Spleen (tissue), 11 donors: ENCODE measurements around the gene COX5B. TPM values are rescaled to one million over a fixed set of nuclear protein-coding genes. Genes with fewer than 3 reads are reported as not detected.
"Not testable (repeated sequence)": the region's sequence is repeated elsewhere in the genome, so short reads cannot be mapped to it uniquely, and the experiment has no call there.

Source experiments
- DNase-seq: peaks from one replicate; pipeline ENCODE4 v3.0.0-alpha.2; 2020
- H3K27ac ChIP-seq, 8 donors: fragments of 200-600 bp; sonication (generic) in 7 of 8; 1 replicate in 4 of 8; 2 replicates in 4 of 8; pipeline versions ENCODE4 v1.5.0 to v1.8.0; 2016 to 2021; ENCODE audit warnings: inconsistent platforms in 4 of 8, mild to moderate bottlenecking in 4 of 8, moderate library complexity in 1 of 8
- H3K27me3 ChIP-seq, 7 donors: fragments of 200-600 bp; sonication (generic) in 6 of 7; replicated peaks in 1 of 7; 1 replicate in 4 of 7; 2 replicates in 3 of 7; pipeline versions ENCODE4 v1.5.0 to v1.8.0; 2016 to 2021; ENCODE audit warnings: inconsistent platforms in 3 of 7, mild to moderate bottlenecking in 1 of 7
- H3K36me3 ChIP-seq, 6 donors: fragments of 200-600 bp; sonication (generic) in 5 of 6; 1 replicate in 4 of 6; 2 replicates in 2 of 6; pipeline versions ENCODE4 v1.5.0 to v1.8.0; 2016 to 2021; ENCODE audit warnings: inconsistent platforms in 2 of 6
- H3K4me1 ChIP-seq, 6 donors: fragments of 200-600 bp; sonication (generic) in 5 of 6; 1 replicate in 3 of 6; 2 replicates in 3 of 6; pipeline versions ENCODE4 v1.5.0 to v1.8.0; 2016 to 2021; ENCODE audit warnings: inconsistent platforms in 3 of 6
- H3K4me3 ChIP-seq, 8 donors: fragments of 200-600 bp; sonication (generic) in 7 of 8; 1 replicate in 4 of 8; 2 replicates in 4 of 8; pipeline versions ENCODE4 v1.5.0 to v1.8.0; 2016 to 2021; ENCODE audit warnings: inconsistent platforms in 4 of 8, mild to moderate bottlenecking in 4 of 8, moderate library complexity in 2 of 8
- H3K9me3 ChIP-seq, 8 donors: fragments of 200-600 bp; sonication (generic) in 7 of 8; 1 replicate in 4 of 8; 2 replicates in 4 of 8; pipeline versions ENCODE4 v1.5.0 to v1.8.0; 2016 to 2021; ENCODE audit warnings: inconsistent platforms in 4 of 8
- POLR2A ChIP-seq, 3 donors: fragments of 450-650 bp; IDR thresholded peaks; one replicate each; pipeline ENCODE4 v1.5.1; 2017; ENCODE audit warnings: antibody characterized with exemption in 3 of 3, mild to moderate bottlenecking in 1 of 3
- POLR2AphosphoS5 ChIP-seq, 3 donors: sonication (generic); formaldehyde crosslinking; IDR thresholded peaks; one replicate each; pipeline ENCODE4 v1.5.1; 2017; ENCODE audit warnings: antibody characterized with exemption in 3 of 3
- WGBS, 5 donors: extraction: QIAGEN DNeasy Blood & Tissue Kit in 3 of 5; methylation state at CpG; one replicate each; pipeline versions ENCODE4 v1.1.5 to v1.1.7; 2013 to 2018; 5-methylcytosine and 5-hydroxymethylcytosine counted together
- intact Hi-C: fragments of 100-400 bp; cut with DNase I; formaldehyde crosslinking; loops from one replicate; pipeline ENCODE4 v1.15.0; 2023; ENCODE audit warnings: low total_unique reads
- polyA plus RNA-seq, 3 donors: library from polyadenylated mRNA; stranded (reverse); fragments of 200-250 nt; gene quantifications; one replicate each; pipeline ENCODE4 v1.2.1, GENCODE V29; 2013
- total RNA-seq, 7 donors: library from RNA; depleted of rRNA in 3 of 7; stranded (reverse); fragments of >200 nt in 3 of 7; fragmentation: NEBNext Ultra II Directional in 4 of 7; extraction: Animal tissue kit (Norgen Biotek cat#: 25700) in 4 of 7; gene quantifications; one replicate each; pipeline versions ENCODE4 v1.1.0 to v1.2.1, GENCODE V29; 2016 to 2021
- TF ChIP-seq, protein P1 (sequence below), 11 experiments: fragments of 200-600 bp in 7 of 11; fragments of 450-650 bp in 4 of 11; sonication (generic) in 4 of 11; IDR thresholded peaks in 8 of 11; conservative IDR thresholded peaks in 3 of 11; 1 replicate in 7 of 11; 2 replicates in 4 of 11; pipeline versions ENCODE4 v1.4.0 to v1.8.0; 2016 to 2021; ENCODE audit warnings: antibody characterized with exemption in 11 of 11, inconsistent platforms in 4 of 11, mild to moderate bottlenecking in 1 of 11
- donor health status: healthy with polysubstance abuse.
- donor health status: DM: no; HTN: no; CAD: no; lungs with moderate emphysema.
- donor health status: DM: no; HTN: no; CAD: no.
- donor health status: Bipolar disorder and iron deficiency.
- donor health status: healthy.
- donor health status: DM: no; HTN: no; CAD: no.
- donor health status: DM: yes; HTN: yes; CAD: no.

The COX5B gene
- total and polyA plus RNA-seq, 10 donors = 138 to 341 (median 209) TPM

GRCh38 chr2:97617911-97618310 lies 28.0 kb upstream of the COX5B start:
- Histone ChIP-seq H3K4me3 (no peak overlapping the region), H3K9me3 (no peaks in the 10 kb centered on the region), H3K4me1 (no peaks in the 10 kb centered on the region), H3K27ac (no peak overlapping the region), H3K36me3 (no peaks in the 10 kb centered on the region), H3K27me3 (no peaks in the 10 kb centered on the region)
- intact Hi-C loops = no loop called here
- DNase-seq = no peak
- TF ChIP-seq POLR2AphosphoS5 (IDR thresholded peaks at IDR 0.05) (no peak), POLR2A (IDR thresholded peaks at IDR 0.05) (no peak)
- TF ChIP-seq, protein P1, sequence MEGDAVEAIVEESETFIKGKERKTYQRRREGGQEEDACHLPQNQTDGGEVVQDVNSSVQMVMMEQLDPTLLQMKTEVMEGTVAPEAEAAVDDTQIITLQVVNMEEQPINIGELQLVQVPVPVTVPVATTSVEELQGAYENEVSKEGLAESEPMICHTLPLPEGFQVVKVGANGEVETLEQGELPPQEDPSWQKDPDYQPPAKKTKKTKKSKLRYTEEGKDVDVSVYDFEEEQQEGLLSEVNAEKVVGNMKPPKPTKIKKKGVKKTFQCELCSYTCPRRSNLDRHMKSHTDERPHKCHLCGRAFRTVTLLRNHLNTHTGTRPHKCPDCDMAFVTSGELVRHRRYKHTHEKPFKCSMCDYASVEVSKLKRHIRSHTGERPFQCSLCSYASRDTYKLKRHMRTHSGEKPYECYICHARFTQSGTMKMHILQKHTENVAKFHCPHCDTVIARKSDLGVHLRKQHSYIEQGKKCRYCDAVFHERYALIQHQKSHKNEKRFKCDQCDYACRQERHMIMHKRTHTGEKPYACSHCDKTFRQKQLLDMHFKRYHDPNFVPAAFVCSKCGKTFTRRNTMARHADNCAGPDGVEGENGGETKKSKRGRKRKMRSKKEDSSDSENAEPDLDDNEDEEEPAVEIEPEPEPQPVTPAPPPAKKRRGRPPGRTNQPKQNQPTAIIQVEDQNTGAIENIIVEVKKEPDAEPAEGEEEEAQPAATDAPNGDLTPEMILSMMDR (IDR thresholded peaks at IDR 0.05 in 8 of 11, conservative IDR thresholded peaks at IDR 0.05 in 3 of 11) = no peak
- WGBS, 5 donors = 88 to 100% (median 95%) methylated on average over 2 to 6 of the region's 6 CpGs; no CpG with 5 or more reads in 1 of the 5 donors

GRCh38 chr2:97618939-97619827 lies 26.7 kb upstream of the COX5B start:
- H3K9me3 ChIP-seq, H3K27me3 ChIP-seq, intact Hi-C loops, H3K4me3 ChIP-seq, H3K27ac ChIP-seq, H3K4me1 ChIP-seq, H3K36me3 ChIP-seq, DNase-seq: not testable (repeated sequence)
- 63 to 88% (median 76%) methylated on average over 5 to 10 of the region's 14 CpGs; no CpG with 5 or more reads in 1 of the 5 donors for whole genome bisulfite sequencing, 5 donors

DNA sequence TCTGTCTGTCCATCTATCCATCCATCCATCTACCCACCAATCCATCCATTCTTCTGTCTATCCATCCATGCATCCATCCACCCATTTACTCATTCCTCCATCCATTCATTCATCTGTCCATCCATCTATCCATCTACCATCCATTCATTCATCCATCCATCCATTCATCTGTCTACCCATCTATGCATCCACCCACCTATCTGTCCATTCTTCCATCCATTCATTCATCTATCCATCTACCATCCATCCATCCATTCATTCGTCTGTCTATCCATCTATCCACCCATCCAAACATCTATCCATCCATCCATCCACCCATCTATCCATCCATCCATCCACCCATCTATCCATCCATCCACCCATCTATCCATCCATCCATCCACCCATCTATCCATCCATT lies 25.4 kb upstream of the COX5B start:
- H3K36me3 ChIP-seq, H3K4me1 ChIP-seq, H3K27me3 ChIP-seq, intact Hi-C loops, H3K9me3 ChIP-seq, H3K4me3 ChIP-seq, DNase-seq, H3K27ac ChIP-seq: not testable (repeated sequence)
- WGBS, 5 donors = 76 to 97% (median 81%) methylated on average over 1 of the region's 1 CpG

- H3K27ac ChIP-seq, H3K4me3 ChIP-seq, H3K27me3 ChIP-seq, intact Hi-C loops, H3K9me3 ChIP-seq, H3K4me1 ChIP-seq, DNase-seq, H3K36me3 ChIP-seq: not testable (repeated sequence)
These were observed 22.9 kb upstream of the COX5B start for GRCh38 chr2:97622976-97623375.

DNA sequence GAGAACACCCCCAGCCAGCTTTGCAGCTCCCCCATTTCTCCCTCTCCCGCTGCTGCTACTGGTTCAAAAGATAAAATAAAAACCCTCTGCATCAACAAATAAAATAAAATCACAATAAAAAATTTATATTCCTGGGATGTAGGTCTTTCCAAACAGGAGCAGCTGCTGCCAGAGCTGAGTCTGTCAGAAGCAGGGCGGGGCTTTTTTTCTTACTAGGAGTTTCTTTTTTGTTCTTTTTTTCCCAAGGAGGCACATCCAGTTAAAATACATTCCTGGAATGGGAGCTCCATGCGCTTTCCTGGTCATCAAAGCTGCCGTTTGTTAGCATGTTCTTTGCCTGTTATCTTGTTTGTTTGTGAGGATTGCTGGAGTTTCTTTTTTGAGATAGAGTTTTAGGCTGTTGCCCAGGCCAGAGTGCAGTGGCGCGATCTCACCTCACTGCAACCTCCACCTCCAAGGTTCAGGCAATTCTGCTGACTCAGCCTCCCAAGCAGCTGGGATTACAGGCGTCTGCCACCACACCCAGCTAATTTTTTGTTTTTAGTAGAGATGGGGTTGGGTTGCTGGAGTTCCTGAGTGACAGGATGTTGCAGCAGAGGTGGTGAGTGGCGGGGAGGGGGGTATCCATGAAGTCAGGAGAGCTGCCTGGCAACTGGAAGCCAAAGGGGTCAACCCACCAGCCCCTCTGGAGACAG lies 20.4 kb upstream of the COX5B start:
- H3K27ac ChIP-seq, DNase-seq, H3K9me3 ChIP-seq, H3K27me3 ChIP-seq, H3K4me1 ChIP-seq, H3K36me3 ChIP-seq, intact Hi-C loops, H3K4me3 ChIP-seq: not testable (repeated sequence)
- 14 to 54% (median 34%) methylated on average over 1 to 5 of the region's 8 CpGs for WGBS, 5 donors

- H3K36me3 ChIP-seq, H3K9me3 ChIP-seq, H3K4me3 ChIP-seq, intact Hi-C loops, H3K4me1 ChIP-seq, H3K27me3 ChIP-seq, DNase-seq, H3K27ac ChIP-seq: not testable (repeated sequence)
- WGBS, 5 donors = 66 to 74% (median 73%) methylated on average over 6 to 8 of the region's 8 CpGs
These were observed 19.8 kb upstream of the COX5B start for GRCh38 chr2:97626049-97626430.
